Upper lobe of left lung (tissue), 6 donors: ENCODE data around the gene WDR13. TPM values are rescaled to one million over a fixed set of nuclear protein-coding genes. Genes with fewer than 3 reads are reported as not detected.
A peak's percentile ranks its signal among the peaks of the same experiment; 100 is the strongest.

ENCODE experiments used
- ATAC-seq, 2 donors: fragments of 200-7000 bp; cut with Tn5 transposase; one replicate each; pipeline ENCODE4 v1.9.1; 2022; ENCODE audit warnings: mild to moderate bottlenecking in 2 of 2, moderate library complexity in 2 of 2; ENCODE audit not compliant: low FRiP score in 2 of 2
- DNase-seq, 2 donors: peaks; one replicate each; pipeline ENCODE4 v3.0.0-alpha.2; 2019 to 2020
- H3K27ac ChIP-seq, 4 donors: fragments of 200-600 bp; sonication (generic); one replicate each; pipeline ENCODE4 v1.5.1; 2016 to 2019
- H3K27me3 ChIP-seq, 4 donors: fragments of 200-600 bp; sonication (generic); one replicate each; pipeline ENCODE4 v1.5.1; 2017 to 2019
- H3K36me3 ChIP-seq, 4 donors: fragments of 200-600 bp; sonication (generic); one replicate each; pipeline ENCODE4 v1.5.1; 2016 to 2019
- H3K4me1 ChIP-seq, 4 donors: fragments of 200-600 bp; sonication (generic); one replicate each; pipeline ENCODE4 v1.5.1; 2018 to 2019
- H3K4me3 ChIP-seq, 4 donors: fragments of 200-600 bp; sonication (generic); one replicate each; pipeline ENCODE4 v1.5.1; 2017 to 2019; ENCODE audit warnings: mild to moderate bottlenecking in 2 of 4, moderate library complexity in 1 of 4
- H3K9me3 ChIP-seq, 4 donors: fragments of 200-600 bp; sonication (generic); one replicate each; pipeline ENCODE4 v1.5.1; 2018 to 2019
- CTCF ChIP-seq, 6 experiments: fragments of 450-650 bp in 4 of 6; fragments of 200-600 bp in 2 of 6; sonication (generic) in 2 of 6; IDR thresholded peaks; one replicate each; pipeline ENCODE4 v1.5.1; 2016 to 2019; ENCODE audit warnings: antibody characterized with exemption in 6 of 6
- EP300 ChIP-seq, 4 donors: sonication (generic); formaldehyde crosslinking; IDR thresholded peaks; one replicate each; pipeline ENCODE4 v1.5.1; 2017; ENCODE audit warnings: antibody characterized with exemption in 4 of 4, control low read depth in 2 of 4
- POLR2A ChIP-seq, 4 donors: fragments of 450-650 bp; IDR thresholded peaks; one replicate each; pipeline ENCODE4 v1.5.1; 2016 to 2017; ENCODE audit warnings: antibody characterized with exemption in 4 of 4, mild to moderate bottlenecking in 2 of 4
- POLR2AphosphoS5 ChIP-seq, 2 donors: sonication (generic); formaldehyde crosslinking; IDR thresholded peaks; one replicate each; pipeline ENCODE4 v1.5.1; 2017; ENCODE audit warnings: antibody characterized with exemption in 2 of 2
- WGBS, 2 donors: methylation state at CpG; one replicate each; pipeline ENCODE4 v1.1.5; 2017 to 2018; 5-methylcytosine and 5-hydroxymethylcytosine counted together
- total RNA-seq, 6 donors: library from RNA; depleted of rRNA in 4 of 6; stranded (reverse); fragments of >200 nt in 4 of 6; gene quantifications; one replicate each; pipeline versions ENCODE4 v1.1.0 to v1.2.1, GENCODE V29; 2016 to 2021
- donor health status: DM: no; HTN: no; CAD: no; lungs with moderate emphysema.
- donor health status: DM: no; HTN: yes; CAD: no; lungs with severe emphysema.

Gene WDR13
- total RNA-seq, 6 donors from 2014 or later = 71.2 to 185 (median 141) TPM

DNA sequence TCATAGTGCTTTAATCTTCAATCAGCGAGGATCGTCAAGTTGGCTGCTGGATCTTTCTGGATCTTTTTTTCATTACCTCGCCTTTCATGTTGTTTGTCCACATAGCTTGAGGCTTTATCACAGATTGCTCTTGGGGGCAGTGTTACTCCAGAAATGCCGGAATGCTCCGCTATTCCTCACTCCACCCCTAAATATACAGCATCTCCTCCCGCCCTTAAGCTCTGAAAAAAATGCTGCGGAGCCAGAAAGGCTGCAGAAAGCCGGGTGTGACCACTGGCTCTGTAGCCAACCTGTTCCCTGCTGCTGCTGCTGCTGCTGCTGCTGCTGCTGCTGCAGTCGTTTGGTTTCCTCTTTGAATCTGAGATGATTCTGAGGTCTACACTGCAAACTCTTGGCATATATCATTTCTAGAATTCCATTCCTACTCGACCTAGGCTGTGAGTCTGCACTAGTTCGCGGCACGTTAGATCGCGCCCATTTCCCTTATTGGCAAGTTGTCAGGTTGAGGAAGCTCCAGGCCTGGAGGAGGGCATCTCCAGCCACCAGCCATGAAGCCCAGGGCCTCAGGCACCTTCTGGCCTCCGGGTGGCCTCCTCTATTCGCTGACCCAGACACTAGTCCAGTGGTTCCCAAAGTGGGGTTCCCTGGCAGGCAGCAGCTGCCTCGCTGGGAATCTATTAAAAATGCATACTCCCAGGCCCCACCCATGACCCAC lies 34.2 kb downstream of the WDR13 start:
- no peak for TF ChIP-seq POLR2A (IDR thresholded peaks at IDR 0.05)
- peak in 5 of 6 experiments; percentile 32 to 65 (median 47) for TF ChIP-seq CTCF (IDR thresholded peaks at IDR 0.05)
- TF ChIP-seq POLR2AphosphoS5 (IDR thresholded peaks at IDR 0.05) = peak in 1 of 2 donors; percentile 9
- no peak for TF ChIP-seq EP300 (IDR thresholded peaks at IDR 0.05)
- DNase-seq (peak in 1 of 2 donors; percentile 78), ATAC-seq (peak; percentile 94 to 98)
- Histone ChIP-seq H3K4me3 (peak overlapping the region in 1 of 4 donors; percentile 8), H3K9me3 (no peaks in the 10 kb centered on the region), H3K27me3 (no peaks in the 10 kb centered on the region), H3K27ac (peak overlapping the region in 1 of 4 donors; percentile 44), H3K36me3 (no peaks in the 10 kb centered on the region), H3K4me1 (peaks cover 4 to 5% (median 5%) of the 10 kb centered on the region in 4 donors)
- 0 to 34% methylated on average over 5 to 18 of the region's 18 CpGs for WGBS, 2 donors

DNA sequence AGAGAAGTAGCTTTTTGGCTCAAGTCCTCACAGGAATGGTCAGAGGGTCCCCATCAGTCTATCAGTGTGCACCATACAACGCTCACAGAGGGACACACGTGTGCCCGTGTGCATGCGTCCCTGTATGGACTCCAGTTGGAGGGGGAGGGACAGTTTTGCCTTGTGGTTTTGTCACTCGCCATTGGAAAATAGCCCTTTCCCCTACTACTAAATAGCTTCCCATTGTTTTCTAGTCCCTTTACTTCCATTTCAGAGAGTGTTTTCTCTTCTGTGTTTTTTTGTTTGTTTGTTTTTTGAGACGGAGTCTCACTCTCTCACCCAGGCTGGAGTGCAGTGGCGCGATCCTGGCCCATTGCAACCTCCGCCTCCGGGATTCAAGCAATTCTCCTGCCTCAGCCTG lies 34.9 kb downstream of the WDR13 start:
- H3K9me3 ChIP-seq = no peaks in the 10 kb centered on the region
- no peak for ATAC-seq
- no peak for TF ChIP-seq CTCF (IDR thresholded peaks at IDR 0.05)
- TF ChIP-seq EP300 (IDR thresholded peaks at IDR 0.05) = no peak
- TF ChIP-seq POLR2AphosphoS5 (IDR thresholded peaks at IDR 0.05) = no peak
- TF ChIP-seq POLR2A (IDR thresholded peaks at IDR 0.05) = no peak
- no peaks in the 10 kb centered on the region for H3K36me3 ChIP-seq
- WGBS, 2 donors = 83 to 90% methylated on average over 5 to 10 of the region's 10 CpGs
- DNase-seq = no peak
- H3K4me1 ChIP-seq = peaks cover 4 to 5% (median 5%) of the 10 kb centered on the region in 4 donors
- H3K27ac ChIP-seq = no peak overlapping the region
- no peak overlapping the region for H3K4me3 ChIP-seq
- H3K27me3 ChIP-seq = no peaks in the 10 kb centered on the region

DNA sequence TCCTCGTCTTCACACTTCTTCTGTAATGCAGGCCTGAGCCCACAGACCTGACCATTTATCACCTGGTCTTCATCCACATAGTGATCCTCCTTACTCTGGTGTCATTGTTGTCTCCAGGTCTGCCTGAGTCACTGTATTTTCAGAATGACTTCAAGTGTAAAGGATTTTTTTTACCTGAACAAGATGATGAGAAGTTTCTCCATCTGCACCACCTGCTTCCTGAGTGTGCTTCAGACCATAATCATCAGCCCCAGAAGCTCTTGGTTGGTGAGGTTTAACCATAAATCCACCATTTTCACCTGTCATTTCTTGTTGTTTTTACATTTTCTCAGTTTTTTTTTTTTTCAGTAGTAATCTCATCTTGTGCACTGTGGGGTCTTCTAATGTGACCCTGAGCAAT lies 39.0 kb downstream of the WDR13 start:
- H3K36me3 ChIP-seq = no peaks in the 10 kb centered on the region
- TF ChIP-seq CTCF (IDR thresholded peaks at IDR 0.05) (no peak), POLR2AphosphoS5 (IDR thresholded peaks at IDR 0.05) (no peak), EP300 (IDR thresholded peaks at IDR 0.05) (no peak), POLR2A (IDR thresholded peaks at IDR 0.05) (no peak)
- 71 to 94% methylated on average over 1 of the region's 1 CpG for WGBS, 2 donors
- no peaks in the 10 kb centered on the region for H3K27me3 ChIP-seq
- H3K4me3 ChIP-seq = no peak overlapping the region
- DNase-seq (no peak), ATAC-seq (no peak)
- H3K27ac ChIP-seq = no peak overlapping the region
- H3K9me3 ChIP-seq = no peaks in the 10 kb centered on the region
- H3K4me1 ChIP-seq = peaks cover 4 to 5% (median 5%) of the 10 kb centered on the region in 4 donors

DNA sequence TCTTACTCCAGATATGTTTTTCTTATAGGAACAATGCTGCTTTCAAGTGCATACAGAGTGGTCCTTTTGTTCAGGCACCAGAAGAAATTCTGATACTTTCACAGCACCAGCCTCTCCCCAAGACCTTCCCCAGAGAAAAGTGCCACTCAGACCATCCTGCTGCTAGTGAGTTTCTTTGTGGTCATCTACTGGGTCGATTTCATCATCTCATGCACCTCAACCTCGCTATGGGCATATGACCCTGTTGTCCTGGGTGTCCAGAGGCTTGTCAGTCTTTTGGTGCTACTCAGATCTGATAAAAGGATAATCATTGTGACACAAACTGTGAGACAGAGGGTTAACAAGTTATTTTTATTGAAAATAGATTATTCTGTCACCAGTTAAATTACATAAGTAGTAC lies 39.5 kb downstream of the WDR13 start:
- no peaks in the 10 kb centered on the region for H3K27me3 ChIP-seq
- H3K36me3 ChIP-seq = no peaks in the 10 kb centered on the region
- TF ChIP-seq EP300 (IDR thresholded peaks at IDR 0.05) = no peak
- TF ChIP-seq POLR2A (IDR thresholded peaks at IDR 0.05) = no peak
- DNase-seq (no peak), ATAC-seq (no peak)
- 13% methylated on average over 2 of the region's 2 CpGs; no CpG with 5 or more reads in 1 of the 2 donors for WGBS, 2 donors
- H3K27ac ChIP-seq = no peak overlapping the region
- no peak overlapping the region for H3K4me3 ChIP-seq
- no peaks in the 10 kb centered on the region for H3K9me3 ChIP-seq
- peaks cover 1 to 3% (median 3%) of the 10 kb centered on the region in 4 donors for H3K4me1 ChIP-seq

DNA sequence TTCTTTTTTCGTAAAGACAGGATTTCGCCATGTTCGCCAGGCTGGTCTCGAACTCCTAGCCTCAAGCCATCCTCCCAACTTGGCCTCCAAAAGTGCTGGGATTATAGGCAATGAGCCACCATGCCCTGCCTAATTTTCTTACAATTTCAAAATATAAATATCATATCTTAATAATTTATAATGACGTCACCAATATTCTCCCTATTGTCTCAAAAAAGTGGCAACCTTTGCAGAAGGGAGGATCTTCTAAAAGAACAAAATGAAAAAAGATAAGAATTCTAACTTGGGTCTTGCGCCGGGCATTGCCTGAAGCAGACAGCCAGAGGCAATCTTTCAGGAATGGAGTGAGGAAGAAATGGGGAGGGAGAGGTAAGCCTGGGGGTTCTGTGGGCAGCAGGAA lies 48.4 kb downstream of the WDR13 start:
- Histone ChIP-seq H3K27me3 (no peaks in the 10 kb centered on the region), H3K36me3 (no peaks in the 10 kb centered on the region), H3K4me3 (no peak overlapping the region), H3K27ac (no peak overlapping the region), H3K9me3 (no peaks in the 10 kb centered on the region), H3K4me1 (no peaks in the 10 kb centered on the region)
- ATAC-seq (no peak), DNase-seq (no peak)
- no peak for TF ChIP-seq POLR2AphosphoS5 (IDR thresholded peaks at IDR 0.05)
- TF ChIP-seq POLR2A (IDR thresholded peaks at IDR 0.05) = no peak
- no peak for TF ChIP-seq EP300 (IDR thresholded peaks at IDR 0.05)
- TF ChIP-seq CTCF (IDR thresholded peaks at IDR 0.05) = no peak
- 81 to 84% methylated on average over 7 of the region's 7 CpGs for WGBS, 2 donors
